HepG2 (cell line): Measurements from ENCODE around the gene METTL25.

Experiments
- ARNT ChIP-seq: fragments of 450-650 bp; IDR thresholded peaks from 2 replicates; pipeline ENCODE4 v1.6.1; 2017
- CREM ChIP-seq, 2 experiments: sonication (generic) in 1 of 2; formaldehyde crosslinking in 1 of 2; IDR thresholded peaks; 2 replicates each; pipeline versions ENCODE4 v1.4.0 to v1.6.1; 2016 to 2020; ENCODE audit warnings: antibody characterized with exemption in 1 of 2, mild to moderate bottlenecking in 1 of 2, missing genetic modification reagents in 1 of 2
- EZH2 ChIP-seq: conservative IDR thresholded peaks from 2 replicates; pipeline ENCODE4 v1.6.1; 2012; ENCODE audit warnings: mild to moderate bottlenecking, low read depth, low read length, moderate library complexity
- FOXO1 ChIP-seq: sonication (generic); formaldehyde crosslinking; IDR thresholded peaks from 2 replicates; pipeline ENCODE4 v1.4.0; 2020; ENCODE audit warnings: missing genetic modification reagents
- HOXA3 ChIP-seq: sonication (generic); formaldehyde crosslinking; IDR thresholded peaks from 2 replicates; pipeline ENCODE4 v1.5.0; 2020; ENCODE audit warnings: missing genetic modification reagents
- NFKBIZ ChIP-seq: IDR thresholded peaks from 2 replicates; pipeline ENCODE4 v1.6.1; 2018; ENCODE audit warnings: missing genetic modification reagents, missing compliant biosample characterization
- PITX1 ChIP-seq: sonication (generic); formaldehyde crosslinking; IDR thresholded peaks from 2 replicates; pipeline ENCODE4 v1.5.1; 2020; ENCODE audit warnings: mild to moderate bottlenecking, missing genetic modification reagents
- ZZZ3 ChIP-seq: sonication (generic); formaldehyde crosslinking; IDR thresholded peaks from 2 replicates; pipeline ENCODE4 v1.4.0; 2020; ENCODE audit warnings: missing genetic modification reagents, mild to moderate bottlenecking, borderline replicate concordance
- TF ChIP-seq, protein P1 (sequence below), 2 experiments: sonication (generic) in 1 of 2; formaldehyde crosslinking in 1 of 2; IDR thresholded peaks; 2 replicates each; pipeline versions ENCODE4 v1.5.1 to v1.6.1; 2011 to 2020; ENCODE audit warnings: borderline replicate concordance in 1 of 2, low read depth in 1 of 2, low read length in 1 of 2, mild to moderate bottlenecking in 1 of 2, missing genetic modification reagents in 1 of 2, moderate library complexity in 1 of 2
- TF ChIP-seq, protein P2 (sequence below): sonication (generic); formaldehyde crosslinking; IDR thresholded peaks from 2 replicates; pipeline ENCODE4 v1.4.0; 2020; ENCODE audit warnings: missing genetic modification reagents, borderline replicate concordance
- TF ChIP-seq, protein P3 (sequence below): sonication (generic); formaldehyde crosslinking; IDR thresholded peaks from 2 replicates; pipeline ENCODE4 v1.4.0; 2020; ENCODE audit warnings: missing genetic modification reagents
- TF ChIP-seq, protein P4 (sequence below): IDR thresholded peaks from 2 replicates; pipeline ENCODE4 v1.6.1; 2012; ENCODE audit warnings: inconsistent platforms

DNA sequence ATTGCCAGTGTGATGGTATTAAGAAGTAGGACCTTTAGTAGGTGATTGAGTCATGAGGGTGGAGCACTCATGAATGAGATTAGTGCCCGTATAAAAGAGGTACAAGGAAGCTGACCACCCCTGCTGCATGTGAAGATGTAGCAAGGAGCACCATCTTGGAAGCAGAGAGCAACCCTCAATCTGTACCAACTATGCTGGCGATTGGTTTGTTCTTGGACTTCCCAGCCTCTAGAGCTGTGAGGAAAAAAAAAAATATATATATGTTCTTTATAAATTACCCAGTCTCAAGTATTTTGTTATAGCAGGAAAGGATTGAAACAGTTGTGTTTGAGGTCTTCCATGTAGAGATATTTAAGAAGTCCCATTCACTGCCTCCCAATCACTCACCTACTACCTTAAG lies 16.9 kb downstream of the METTL25 start:
- TF ChIP-seq FOXO1 (CRISPR knock-in tag): no peak
- TF ChIP-seq, protein P1, sequence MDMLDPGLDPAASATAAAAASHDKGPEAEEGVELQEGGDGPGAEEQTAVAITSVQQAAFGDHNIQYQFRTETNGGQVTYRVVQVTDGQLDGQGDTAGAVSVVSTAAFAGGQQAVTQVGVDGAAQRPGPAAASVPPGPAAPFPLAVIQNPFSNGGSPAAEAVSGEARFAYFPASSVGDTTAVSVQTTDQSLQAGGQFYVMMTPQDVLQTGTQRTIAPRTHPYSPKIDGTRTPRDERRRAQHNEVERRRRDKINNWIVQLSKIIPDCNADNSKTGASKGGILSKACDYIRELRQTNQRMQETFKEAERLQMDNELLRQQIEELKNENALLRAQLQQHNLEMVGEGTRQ (IDR thresholded peaks at IDR 0.05; ENCODE audit: low read depth, low read length): no peak
- TF ChIP-seq, protein P1 (CRISPR knock-in tag; IDR thresholded peaks at IDR 0.05; ENCODE audit: borderline replicate concordance): no peak
- TF ChIP-seq CREM (IDR thresholded peaks at IDR 0.05): no peak
- TF ChIP-seq CREM (CRISPR knock-in tag; IDR thresholded peaks at IDR 0.05): no peak
- no peak for TF ChIP-seq PITX1 (CRISPR knock-in tag)
- no peak for TF ChIP-seq EZH2
- no peak for TF ChIP-seq NFKBIZ
- TF ChIP-seq ZZZ3: no peak
- TF ChIP-seq, protein P2, sequence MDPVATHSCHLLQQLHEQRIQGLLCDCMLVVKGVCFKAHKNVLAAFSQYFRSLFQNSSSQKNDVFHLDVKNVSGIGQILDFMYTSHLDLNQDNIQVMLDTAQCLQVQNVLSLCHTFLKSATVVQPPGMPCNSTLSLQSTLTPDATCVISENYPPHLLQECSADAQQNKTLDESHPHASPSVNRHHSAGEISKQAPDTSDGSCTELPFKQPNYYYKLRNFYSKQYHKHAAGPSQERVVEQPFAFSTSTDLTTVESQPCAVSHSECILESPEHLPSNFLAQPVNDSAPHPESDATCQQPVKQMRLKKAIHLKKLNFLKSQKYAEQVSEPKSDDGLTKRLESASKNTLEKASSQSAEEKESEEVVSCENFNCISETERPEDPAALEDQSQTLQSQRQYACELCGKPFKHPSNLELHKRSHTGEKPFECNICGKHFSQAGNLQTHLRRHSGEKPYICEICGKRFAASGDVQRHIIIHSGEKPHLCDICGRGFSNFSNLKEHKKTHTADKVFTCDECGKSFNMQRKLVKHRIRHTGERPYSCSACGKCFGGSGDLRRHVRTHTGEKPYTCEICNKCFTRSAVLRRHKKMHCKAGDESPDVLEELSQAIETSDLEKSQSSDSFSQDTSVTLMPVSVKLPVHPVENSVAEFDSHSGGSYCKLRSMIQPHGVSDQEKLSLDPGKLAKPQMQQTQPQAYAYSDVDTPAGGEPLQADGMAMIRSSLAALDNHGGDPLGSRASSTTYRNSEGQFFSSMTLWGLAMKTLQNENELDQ: no peak
- TF ChIP-seq, protein P3, sequence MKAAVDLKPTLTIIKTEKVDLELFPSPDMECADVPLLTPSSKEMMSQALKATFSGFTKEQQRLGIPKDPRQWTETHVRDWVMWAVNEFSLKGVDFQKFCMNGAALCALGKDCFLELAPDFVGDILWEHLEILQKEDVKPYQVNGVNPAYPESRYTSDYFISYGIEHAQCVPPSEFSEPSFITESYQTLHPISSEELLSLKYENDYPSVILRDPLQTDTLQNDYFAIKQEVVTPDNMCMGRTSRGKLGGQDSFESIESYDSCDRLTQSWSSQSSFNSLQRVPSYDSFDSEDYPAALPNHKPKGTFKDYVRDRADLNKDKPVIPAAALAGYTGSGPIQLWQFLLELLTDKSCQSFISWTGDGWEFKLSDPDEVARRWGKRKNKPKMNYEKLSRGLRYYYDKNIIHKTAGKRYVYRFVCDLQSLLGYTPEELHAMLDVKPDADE (CRISPR knock-in tag): no peak
- TF ChIP-seq, protein P4, sequence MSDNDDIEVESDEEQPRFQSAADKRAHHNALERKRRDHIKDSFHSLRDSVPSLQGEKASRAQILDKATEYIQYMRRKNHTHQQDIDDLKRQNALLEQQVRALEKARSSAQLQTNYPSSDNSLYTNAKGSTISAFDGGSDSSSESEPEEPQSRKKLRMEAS: no peak
- TF ChIP-seq HOXA3 (CRISPR knock-in tag): no peak
- TF ChIP-seq ARNT: no peak
